Endothelial cell of hepatic sinusoid (primary cell): ENCODE data around the gene MAK.
"Not testable (repeated sequence)": the region's sequence is repeated elsewhere in the genome, so short reads cannot be mapped to it uniquely, and the experiment has no call there.

ENCODE experiments used
- in situ Hi-C: cut with HindIII; loops from 2 replicates; pipeline ENCODE4 v1.10.0; 2017; ENCODE audit warnings: low sequenced_read_pairs

MAK gene

DNA sequence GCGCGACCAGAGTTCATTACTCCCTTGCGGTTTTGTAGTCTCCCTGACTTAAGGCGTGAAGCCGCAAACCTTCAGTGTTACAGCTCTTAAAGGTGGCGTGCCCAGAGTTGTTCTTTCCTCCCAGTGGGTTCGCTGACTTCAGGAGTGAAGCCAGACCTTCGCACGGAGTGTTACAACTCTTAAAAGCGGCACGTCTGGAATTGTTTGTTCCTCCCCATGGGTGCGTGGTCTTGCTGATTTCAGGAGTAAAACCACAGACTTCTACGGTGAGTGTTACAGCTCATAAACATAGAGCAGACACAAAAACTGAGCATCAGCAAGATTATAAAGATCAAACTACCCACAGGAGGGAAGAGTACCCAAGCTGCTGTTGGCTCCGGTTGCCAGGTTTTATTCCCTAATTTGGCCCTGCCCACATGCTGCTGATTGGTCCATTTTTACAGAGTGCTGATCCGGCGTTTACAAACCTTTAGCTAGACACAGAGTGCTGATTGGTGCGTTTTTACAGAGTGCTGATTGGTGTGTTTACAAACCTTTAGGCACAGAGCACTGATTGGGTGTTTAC, 105.1 kb downstream of the MAK start:
- in situ Hi-C loops: no loop called here

GRCh38 chr6:10730254-10730653, 108.1 kb downstream of the MAK start:
- in situ Hi-C loops: no loop called here

GRCh38 chr6:10725716-10726115, 112.6 kb downstream of the MAK start:
- in situ Hi-C loops: no loop called here

DNA sequence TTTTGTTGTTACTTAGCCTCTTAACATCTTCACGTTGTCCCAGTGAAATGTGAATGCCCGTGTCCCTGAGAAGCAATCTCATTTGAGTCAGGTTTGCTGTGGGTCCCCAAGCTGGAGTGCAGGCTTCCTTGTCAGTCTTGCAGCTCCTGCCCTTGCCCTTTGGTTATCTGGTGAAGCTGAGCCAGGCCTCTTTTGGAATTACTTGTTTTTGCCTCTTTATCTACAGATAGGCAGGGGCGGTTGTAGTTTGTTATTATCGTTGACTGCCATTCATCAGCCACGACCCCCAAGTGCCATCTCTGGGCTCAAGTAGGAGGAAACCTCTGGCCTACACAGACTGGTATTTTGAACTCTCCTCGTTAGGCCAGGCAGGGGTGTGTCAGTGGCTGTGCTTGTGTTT, 113.3 kb downstream of the MAK start:
- in situ Hi-C loops: no loop called here

DNA sequence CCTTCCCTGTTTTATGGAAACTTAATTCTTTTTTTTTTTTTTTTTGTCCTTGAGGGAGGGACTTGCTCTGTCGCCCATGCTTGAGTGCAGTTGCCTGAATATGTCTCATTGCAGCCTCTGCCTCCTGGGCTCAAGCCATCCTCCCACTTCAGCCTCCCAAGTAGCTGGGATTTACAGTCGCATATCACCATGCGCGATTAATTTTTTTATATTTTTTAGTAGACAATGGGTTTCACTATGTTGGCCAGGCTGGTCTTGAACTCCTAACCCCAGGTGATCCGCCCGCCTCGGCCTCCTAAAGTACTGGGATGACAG, 114.8 kb downstream of the MAK start:
- in situ Hi-C loops: no loop called here

DNA sequence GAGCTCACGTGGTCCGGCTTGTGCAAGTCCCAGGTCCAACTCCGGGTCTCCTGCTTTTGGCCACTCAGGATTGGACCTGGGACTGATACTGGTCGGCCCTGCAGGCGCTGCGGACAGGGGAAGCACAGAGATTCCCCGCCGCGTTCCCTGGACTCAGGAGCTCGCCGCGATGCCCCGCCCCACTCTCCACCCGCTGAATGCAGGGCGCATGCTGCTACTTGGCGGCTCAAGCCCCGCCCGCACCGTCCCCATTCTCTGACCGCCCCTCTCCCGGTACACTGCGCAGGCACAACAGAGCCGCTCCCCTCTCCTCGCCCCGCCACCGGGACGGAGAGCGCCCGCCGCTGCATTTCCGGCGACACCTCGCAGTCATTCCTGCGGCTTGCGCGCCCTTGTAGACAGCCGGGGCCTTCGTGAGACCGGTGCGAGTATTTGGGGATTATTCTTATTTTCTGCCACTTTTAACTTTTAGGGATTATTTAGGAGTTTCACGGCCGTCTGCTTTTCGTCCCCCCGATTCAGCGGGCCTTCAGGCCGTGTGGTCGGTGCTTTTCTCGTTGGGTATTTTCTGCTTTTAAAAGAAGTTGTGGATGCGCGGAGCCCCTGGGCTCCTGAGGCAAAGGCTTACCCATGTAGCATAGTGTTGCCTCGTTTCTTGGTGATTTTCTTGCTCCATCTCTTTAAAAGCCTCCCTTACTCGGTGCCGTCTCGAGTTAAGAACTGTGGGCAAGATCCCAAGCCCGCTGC, 115.3 kb downstream of the MAK start, which contains the start of gene TMEM14C:
TMEM14C (plus strand) TSS at position 251 of the 747 bp plus-strand sequence. CDS start 1,544 bp downstream, outside the sequence.
- in situ Hi-C loops: no loop called here

DNA sequence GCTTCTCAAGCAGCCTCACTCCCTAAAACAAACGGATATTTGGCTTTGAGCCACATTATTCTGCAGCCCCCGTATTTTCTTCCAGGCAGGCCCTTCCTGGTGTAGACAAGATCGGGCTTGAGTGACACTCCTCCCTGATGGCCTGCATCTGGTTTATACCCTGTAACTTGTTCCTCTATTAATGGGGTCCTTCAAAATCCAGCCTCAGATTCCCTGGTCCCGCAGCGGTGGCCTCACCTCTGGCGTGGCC, 115.8 kb downstream of the MAK start:
- in situ Hi-C loops: no loop called here

DNA sequence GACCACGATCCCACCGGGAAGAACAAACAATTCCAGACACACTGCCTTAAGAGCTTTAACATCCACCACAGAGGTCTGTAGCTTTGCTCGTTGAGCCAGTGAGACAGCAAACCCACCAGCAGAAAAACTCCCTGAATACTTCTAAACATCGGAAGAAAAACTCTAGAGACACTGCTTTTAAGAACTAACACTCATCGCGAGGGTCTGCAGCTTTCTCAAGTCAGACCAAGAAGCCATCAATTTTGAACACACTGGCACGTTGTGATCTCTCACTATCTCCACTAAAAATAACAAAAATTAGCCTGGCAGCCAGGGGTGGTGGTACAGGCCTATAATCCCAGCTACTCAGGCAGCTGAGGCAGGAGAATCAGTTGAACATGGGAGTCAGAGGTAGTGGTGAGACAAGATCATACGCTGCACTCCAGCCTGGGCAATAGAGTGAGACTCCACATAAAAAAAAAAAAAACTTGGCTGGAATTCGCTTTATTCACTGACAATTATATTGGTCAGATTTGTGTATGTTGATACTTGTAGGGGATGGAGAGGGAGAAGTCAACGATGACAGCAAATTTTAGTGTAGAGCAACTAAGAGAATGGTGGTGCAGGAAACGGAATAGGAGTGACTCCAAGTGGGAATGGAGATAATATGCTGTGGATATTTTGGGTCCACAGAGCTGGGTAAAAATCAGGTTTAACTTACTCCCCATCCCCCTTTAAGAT, 116.3 kb downstream of the MAK start:
- in situ Hi-C loops: no loop called here

- in situ Hi-C loops: not testable (repeated sequence)
Measured at GRCh38 chr6:10720960-10721849, 117.1 kb downstream of the MAK start.

DNA sequence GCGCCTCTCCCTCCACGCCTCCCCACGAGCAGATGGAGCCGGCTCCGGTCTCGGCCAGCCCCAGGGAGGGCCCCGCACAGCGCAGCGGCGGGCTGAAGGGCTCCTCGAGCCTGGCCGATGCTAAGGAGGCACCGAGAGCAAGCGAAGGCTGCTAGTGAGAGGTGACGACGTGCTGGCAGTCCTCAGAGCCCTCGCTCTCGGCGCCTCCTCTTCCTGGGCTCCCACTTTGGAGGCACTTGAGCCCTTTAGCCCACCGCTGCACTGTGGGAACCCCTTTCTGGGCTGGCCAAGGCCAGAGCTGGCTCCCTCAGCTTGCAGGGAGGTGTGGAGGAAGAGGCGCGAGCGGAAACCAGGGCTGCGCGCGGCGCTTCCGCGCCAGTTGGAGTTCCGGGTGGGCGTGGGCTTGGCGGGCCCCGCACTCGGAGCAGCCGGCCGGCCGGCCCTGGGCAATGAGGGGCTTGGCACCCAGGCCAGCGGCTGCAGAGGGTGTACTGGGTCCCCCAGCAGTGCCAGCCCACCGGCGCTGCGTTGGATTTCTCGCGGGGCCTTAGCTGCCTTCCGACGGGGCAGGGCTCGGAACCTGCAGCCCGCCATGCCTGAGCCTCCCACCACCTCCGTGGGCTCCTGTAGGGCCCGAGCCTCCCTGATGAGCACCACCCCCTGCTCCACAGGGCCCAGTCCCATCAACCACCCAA, 117.9 kb downstream of the MAK start:
- in situ Hi-C loops: no loop called here

DNA sequence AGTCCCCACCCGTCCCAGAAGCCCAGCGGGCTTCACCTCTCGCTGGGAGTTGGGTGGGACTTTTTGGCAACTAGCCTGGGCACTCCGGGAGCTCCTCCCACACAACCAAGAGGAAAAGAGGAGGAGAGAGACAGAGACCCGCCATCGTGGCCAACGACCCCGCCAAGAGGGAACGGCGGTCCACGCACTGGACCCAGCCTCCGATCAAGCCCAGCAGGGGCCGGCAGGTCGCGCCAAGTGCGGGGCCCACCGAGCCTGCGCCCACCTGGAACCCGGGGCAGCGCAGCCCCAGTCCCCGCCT, 118.4 kb downstream of the MAK start:
- in situ Hi-C loops: no loop called here

DNA sequence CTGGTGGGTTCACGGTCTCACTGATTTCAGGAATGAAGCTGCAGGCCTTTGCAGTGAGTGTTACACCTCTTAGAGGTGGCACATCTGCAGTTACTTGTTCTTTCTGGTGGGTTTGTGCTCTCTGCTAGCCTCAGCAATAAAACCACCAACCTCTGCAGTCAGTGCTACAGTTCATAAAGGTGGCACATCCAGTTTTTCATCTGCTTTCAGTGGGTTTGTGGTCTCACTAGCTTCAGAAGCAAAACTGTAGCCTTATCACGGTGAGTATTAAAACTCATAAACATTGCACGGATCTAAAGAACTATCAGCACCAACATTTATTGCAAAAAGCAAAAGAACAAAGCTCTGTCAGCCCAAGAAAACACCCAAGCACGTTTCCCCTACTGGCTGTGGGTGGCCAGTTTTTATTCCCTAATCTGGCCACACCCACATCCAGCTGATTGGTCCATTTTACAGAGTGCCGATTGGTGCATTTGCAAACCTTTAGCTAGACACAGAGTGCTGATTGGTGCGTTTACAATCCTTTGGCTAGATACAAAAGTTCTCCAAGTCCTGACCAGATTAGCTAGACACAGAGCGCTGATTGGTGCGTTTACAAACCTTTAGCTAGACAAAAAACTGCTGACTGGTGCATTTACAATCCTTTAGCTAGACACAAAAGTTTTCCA, 118.9 kb downstream of the MAK start:
- in situ Hi-C loops: no loop called here

- in situ Hi-C loops: no loop called here
Measured at GRCh38 chr6:10713962-10714361, 124.4 kb downstream of the MAK start.
